Natural killer cell (primary cell): ENCODE measurements around the gene TLE1. TPM values are rescaled to one million over a fixed set of nuclear protein-coding genes. Genes with fewer than 3 reads are reported as not detected.
"Not testable (repeated sequence)": the region's sequence is repeated elsewhere in the genome, so short reads cannot be mapped to it uniquely, and the experiment has no call there.

ENCODE experiments used
- ATAC-seq, 3 donors: fragments of 150-1000 bp in 2 of 3; fragments of 200-7000 bp in 1 of 3; cut with Tn5 transposase; 1 replicate in 1 of 3; 2 replicates in 2 of 3; pipeline ENCODE4 v1.10.0; 2021; ENCODE audit warnings: mild to moderate bottlenecking in 2 of 3, moderate library complexity in 2 of 3
- DNase-seq, 2 donors: peaks; one replicate each; pipeline versions ENCODE4 v3.0.0 to v3.0.0-alpha.2; 2013 to 2021; ENCODE audit warnings: mixed read lengths in 1 of 2
- H3K27ac ChIP-seq: one replicate; pipeline ENCODE4 v1.5.1; 2013; ENCODE audit warnings: mild to moderate bottlenecking, low read length
- H3K27me3 ChIP-seq: one replicate; pipeline ENCODE4 v1.6.1; 2013; ENCODE audit warnings: low read length; ENCODE audit not compliant: control insufficient read depth, insufficient read depth
- H3K36me3 ChIP-seq: one replicate; pipeline ENCODE4 v1.6.1; 2013; ENCODE audit warnings: low read length; ENCODE audit not compliant: control insufficient read depth, insufficient read depth
- H3K4me1 ChIP-seq: one replicate; pipeline ENCODE4 v1.6.1; 2013; ENCODE audit warnings: low read length; ENCODE audit not compliant: control insufficient read depth, insufficient read depth
- H3K4me3 ChIP-seq: one replicate; pipeline ENCODE4 v1.5.1; 2013; ENCODE audit warnings: low read length
- H3K9me3 ChIP-seq: one replicate; pipeline ENCODE4 v1.6.1; 2013; ENCODE audit warnings: low read length; ENCODE audit not compliant: control insufficient read depth, insufficient read depth
- H3K27ac Mint-ChIP-seq, 2 donors: one replicate each; pipeline ENCODE4 v1.8.0; 2022; ENCODE audit warnings: mild to moderate bottlenecking in 2 of 2, mixed read lengths in 2 of 2, moderate library complexity in 1 of 2
- H3K27me3 Mint-ChIP-seq, 2 donors: one replicate each; pipeline ENCODE4 v1.8.0; 2022; ENCODE audit warnings: low read depth in 2 of 2, mixed read lengths in 2 of 2
- H3K36me3 Mint-ChIP-seq: one replicate; pipeline ENCODE4 v1.8.0; 2022; ENCODE audit warnings: mixed read lengths
- H3K4me1 Mint-ChIP-seq, 2 donors: one replicate each; pipeline ENCODE4 v1.8.0; 2022; ENCODE audit warnings: mixed read lengths in 2 of 2
- H3K4me3 Mint-ChIP-seq: one replicate; pipeline ENCODE4 v1.8.0; 2022; ENCODE audit warnings: mild to moderate bottlenecking, moderate library complexity, mixed read lengths
- H3K9me3 Mint-ChIP-seq, 2 donors: one replicate each; pipeline ENCODE4 v1.8.0; 2022; ENCODE audit warnings: mixed read lengths in 2 of 2
- WGBS: methylation state at CpG from one replicate; pipeline ENCODE4 v1.1.7; 2013; ENCODE audit warnings: missing lambda C conversion rate; ENCODE audit not compliant: insufficient coverage; 5-methylcytosine and 5-hydroxymethylcytosine counted together
- intact Hi-C: fragments of 100-400 bp; cut with micrococcal nuclease; formaldehyde crosslinking; loops from one replicate; pipeline ENCODE4 v1.14.2; 2022
- total RNA-seq, 4 donors: library from RNA; stranded (reverse); fragments of 120-200 nt in 1 of 4; gene quantifications; one replicate each; pipeline versions ENCODE4 v1.2.3 to v1.2.4, GENCODE V29; 2013 to 2022
- TF ChIP-seq, protein P1 (sequence below): fragments of 200-600 bp; IDR thresholded peaks from one replicate; pipeline ENCODE4 v1.8.0; 2022; ENCODE audit warnings: antibody characterized with exemption

TLE1 gene
- total RNA-seq, 3 donors from 2014 or later (not counting 1 experiment from before 2014, with no cell fraction given), result 38.8 to 58.9 (median 44.5) TPM

DNA sequence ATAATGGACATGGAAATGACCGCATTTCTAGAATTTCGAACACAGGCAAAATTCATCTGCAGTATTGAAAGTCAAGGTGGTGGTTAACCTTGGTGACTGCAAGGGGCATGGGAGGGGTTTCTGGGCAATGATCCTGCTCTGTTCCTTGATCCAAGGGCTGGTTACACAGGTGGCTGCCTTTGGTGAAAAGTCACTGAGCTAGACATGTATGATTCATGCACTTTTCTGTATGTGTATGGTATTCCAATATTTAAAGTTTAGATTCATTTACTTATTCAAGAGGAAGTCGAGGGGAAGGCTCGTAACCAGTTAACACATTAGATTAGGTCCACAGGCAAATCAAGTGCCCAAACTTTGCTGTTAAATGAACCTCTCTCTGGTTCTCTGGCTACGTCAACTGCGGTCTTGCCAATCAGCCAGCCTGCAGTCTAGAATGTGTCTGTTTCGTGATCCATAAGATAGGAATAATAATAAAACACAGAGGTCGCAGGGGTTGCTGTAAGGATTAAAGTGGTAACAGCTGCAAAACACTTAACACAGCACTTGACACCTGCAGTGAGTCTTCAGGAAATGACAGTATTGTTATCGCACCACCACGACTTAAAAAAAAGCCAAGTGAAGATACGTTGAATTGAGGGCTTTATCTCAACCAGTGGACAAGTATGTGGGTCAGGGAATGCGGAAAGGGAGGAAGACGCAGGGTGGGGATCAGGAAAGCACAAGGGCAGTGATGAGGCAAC, 92.5 kb downstream of the TLE1 start:
- peak overlapping the region; percentile 86 for H3K4me3 Mint-ChIP-seq
- no peaks in the 10 kb centered on the region for H3K27me3 ChIP-seq
- H3K4me1 Mint-ChIP-seq, result peaks cover 53 to 70% of the 10 kb centered on the region in 2 donors
- no peaks in the 10 kb centered on the region for H3K9me3 Mint-ChIP-seq
- peak overlapping the region; percentile 86 to 87 for H3K27ac Mint-ChIP-seq
- peak; percentile 31 for DNase-seq
- peak; percentile 81 to 90 (median 87) for ATAC-seq
- TF ChIP-seq, protein P1, sequence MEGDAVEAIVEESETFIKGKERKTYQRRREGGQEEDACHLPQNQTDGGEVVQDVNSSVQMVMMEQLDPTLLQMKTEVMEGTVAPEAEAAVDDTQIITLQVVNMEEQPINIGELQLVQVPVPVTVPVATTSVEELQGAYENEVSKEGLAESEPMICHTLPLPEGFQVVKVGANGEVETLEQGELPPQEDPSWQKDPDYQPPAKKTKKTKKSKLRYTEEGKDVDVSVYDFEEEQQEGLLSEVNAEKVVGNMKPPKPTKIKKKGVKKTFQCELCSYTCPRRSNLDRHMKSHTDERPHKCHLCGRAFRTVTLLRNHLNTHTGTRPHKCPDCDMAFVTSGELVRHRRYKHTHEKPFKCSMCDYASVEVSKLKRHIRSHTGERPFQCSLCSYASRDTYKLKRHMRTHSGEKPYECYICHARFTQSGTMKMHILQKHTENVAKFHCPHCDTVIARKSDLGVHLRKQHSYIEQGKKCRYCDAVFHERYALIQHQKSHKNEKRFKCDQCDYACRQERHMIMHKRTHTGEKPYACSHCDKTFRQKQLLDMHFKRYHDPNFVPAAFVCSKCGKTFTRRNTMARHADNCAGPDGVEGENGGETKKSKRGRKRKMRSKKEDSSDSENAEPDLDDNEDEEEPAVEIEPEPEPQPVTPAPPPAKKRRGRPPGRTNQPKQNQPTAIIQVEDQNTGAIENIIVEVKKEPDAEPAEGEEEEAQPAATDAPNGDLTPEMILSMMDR, result no peak
- no peak overlapping the region for H3K4me3 ChIP-seq
- intact Hi-C loops, result loop anchor here (1.0 kb wide), 2 partner anchors 23 to 90 kb away; no protein-coding TSS in a partner anchor
- H3K36me3 ChIP-seq, result peaks cover 2% of the 10 kb centered on the region
- H3K27me3 Mint-ChIP-seq, result no peaks in the 10 kb centered on the region
- peak overlapping the region; percentile 72 for H3K27ac ChIP-seq
- WGBS, result 23% methylated on average over 13 of the region's 13 CpGs
- peaks cover 40% of the 10 kb centered on the region for H3K4me1 ChIP-seq
- no peaks in the 10 kb centered on the region for H3K36me3 Mint-ChIP-seq
- no peaks in the 10 kb centered on the region for H3K9me3 ChIP-seq

DNA sequence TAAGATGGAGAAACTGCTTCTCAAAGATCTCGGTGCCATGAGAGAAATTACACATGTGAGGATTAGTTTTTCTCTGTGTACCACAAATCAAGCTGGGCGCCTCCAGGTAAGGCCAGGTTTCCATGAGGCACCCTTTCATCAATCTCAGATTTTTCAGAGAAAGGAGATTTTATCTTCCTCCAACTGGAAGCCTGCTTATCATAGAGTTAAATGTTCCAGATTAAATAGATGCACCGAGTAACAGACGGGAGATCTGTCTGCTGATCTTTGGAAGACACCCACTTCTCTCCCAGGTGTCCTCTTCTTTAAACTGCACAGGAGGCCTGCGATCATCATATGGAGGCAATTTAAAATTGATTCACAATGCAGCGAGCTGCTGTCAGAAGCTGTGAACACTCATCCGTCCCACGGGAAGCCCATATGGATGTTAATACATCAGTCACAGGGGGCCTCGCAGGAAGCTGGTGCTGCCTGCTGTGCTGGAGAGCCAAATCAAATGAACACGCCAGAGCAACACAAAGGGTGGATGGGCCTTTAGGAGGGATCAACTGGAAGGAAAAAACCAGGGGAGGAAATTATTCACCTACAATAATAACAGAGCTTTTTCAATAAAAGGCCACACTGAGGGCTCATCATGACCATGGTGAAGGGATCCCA, 93.3 kb downstream of the TLE1 start:
- ATAC-seq (no peak), DNase-seq (no peak)
- H3K9me3 Mint-ChIP-seq, result no peaks in the 10 kb centered on the region
- H3K27ac ChIP-seq, result peak overlapping the region; percentile 72
- H3K36me3 Mint-ChIP-seq, result no peaks in the 10 kb centered on the region
- H3K4me3 ChIP-seq, result no peak overlapping the region
- no peaks in the 10 kb centered on the region for H3K9me3 ChIP-seq
- peak overlapping the region; percentile 86 for H3K4me3 Mint-ChIP-seq
- 86% methylated on average over 10 of the region's 10 CpGs for WGBS
- no peaks in the 10 kb centered on the region for H3K27me3 Mint-ChIP-seq
- no peaks in the 10 kb centered on the region for H3K27me3 ChIP-seq
- peaks cover 3% of the 10 kb centered on the region for H3K36me3 ChIP-seq
- TF ChIP-seq, protein P1, result no peak
- peaks cover 40% of the 10 kb centered on the region for H3K4me1 ChIP-seq
- peak overlapping the region; percentile 86 to 87 for H3K27ac Mint-ChIP-seq
- intact Hi-C loops, result no loop called here
- H3K4me1 Mint-ChIP-seq, result peaks cover 53 to 70% of the 10 kb centered on the region in 2 donors

DNA sequence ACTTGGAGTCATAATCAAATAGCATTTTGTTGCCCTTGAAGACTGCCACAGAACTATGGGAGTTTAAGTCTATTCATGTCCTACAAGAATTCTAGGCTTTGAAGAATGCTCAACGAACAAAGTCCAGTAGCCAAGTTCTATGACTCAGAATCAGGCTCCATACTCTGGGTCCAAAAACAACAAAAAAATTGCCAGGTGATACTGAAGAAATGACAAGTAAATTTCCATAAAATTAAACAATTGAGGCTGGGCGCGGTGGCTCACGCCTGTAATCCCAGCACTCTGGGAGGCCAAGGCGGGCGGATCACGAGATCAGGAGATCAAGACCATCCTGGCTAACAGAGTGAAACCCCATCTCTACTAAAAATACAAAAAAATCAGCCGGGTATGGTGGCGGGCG, 94.1 kb downstream of the TLE1 start:
- H3K4me1 ChIP-seq, result peaks cover 40% of the 10 kb centered on the region
- H3K4me3 ChIP-seq, ATAC-seq, intact Hi-C loops, H3K27ac ChIP-seq, H3K9me3 Mint-ChIP-seq, DNase-seq, H3K27me3 Mint-ChIP-seq, H3K4me3 Mint-ChIP-seq, H3K36me3 Mint-ChIP-seq, H3K9me3 ChIP-seq, H3K36me3 ChIP-seq, H3K27me3 ChIP-seq: not testable (repeated sequence)
- 88% methylated on average over 10 of the region's 10 CpGs for WGBS
- Mint-ChIP-seq H3K4me1 (peaks cover 53 to 70% of the 10 kb centered on the region in 2 donors), H3K27ac (peak overlapping the region; percentile 86 to 87)

DNA sequence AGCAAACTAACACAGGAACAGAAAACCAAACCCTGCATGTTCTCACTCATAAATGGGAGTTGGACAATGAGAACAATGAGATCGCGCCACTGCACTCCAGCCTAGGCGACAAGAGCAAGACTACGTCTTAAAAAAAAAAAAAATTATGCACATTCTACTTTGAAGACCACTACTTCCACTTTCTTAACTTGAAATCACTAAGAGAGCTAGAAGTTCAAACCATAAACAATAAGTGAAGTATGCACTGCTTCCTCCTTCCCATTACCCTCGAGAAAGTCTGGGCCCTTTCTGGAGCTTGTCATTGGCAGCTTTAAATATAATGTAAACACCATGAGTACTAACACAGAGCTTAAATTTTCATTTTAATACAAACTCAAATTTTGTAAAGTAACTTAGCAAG, 94.9 kb downstream of the TLE1 start:
- no peaks in the 10 kb centered on the region for H3K9me3 Mint-ChIP-seq
- H3K4me1 Mint-ChIP-seq, result peaks cover 53 to 64% of the 10 kb centered on the region in 2 donors
- intact Hi-C loops, result no loop called here
- DNase-seq (no peak), ATAC-seq (no peak)
- Histone ChIP-seq H3K27ac (no peak overlapping the region), H3K9me3 (no peaks in the 10 kb centered on the region), H3K4me3 (no peak overlapping the region), H3K27me3 (no peaks in the 10 kb centered on the region), H3K36me3 (peaks cover 13% of the 10 kb centered on the region), H3K4me1 (peaks cover 40% of the 10 kb centered on the region)
- no peak overlapping the region for H3K4me3 Mint-ChIP-seq
- no peaks in the 10 kb centered on the region for H3K27me3 Mint-ChIP-seq
- TF ChIP-seq, protein P1, result no peak
- 60% methylated on average over 5 of the region's 5 CpGs for WGBS
- H3K36me3 Mint-ChIP-seq, result peaks cover 12% of the 10 kb centered on the region
- H3K27ac Mint-ChIP-seq, result peak overlapping the region; percentile 6 to 78
